Endothelial cell of umbilical vein (primary cell): ENCODE measurements around the gene SKI. TPM values are rescaled to one million over a fixed set of nuclear protein-coding genes. Genes with fewer than 3 reads are reported as not detected.

ENCODE experiments used
- BruUV-seq: library from RNA; stranded (reverse); fragments of 400-500 nt; replicated peaks from 2 replicates; lab custom pipeline; 2021; lab: Mats Ljungman, UMichigan
- CTCF ChIA-PET: fragments of 300-600, 350-600 bp; sonication (Branson Sonifier 250); formaldehyde crosslinking; loops from one replicate; lab custom pipeline; 2021; ENCODE audit warnings: antibody characterized with exemption, inconsistent platforms; lab: Charles Lee
- POLR2A ChIA-PET: fragments of 300-600, 350-600 bp; sonication (Branson Sonifier 250); formaldehyde crosslinking; loops from one replicate; lab custom pipeline; 2021; ENCODE audit warnings: antibody characterized with exemption, inconsistent platforms; lab: Charles Lee
- DNase-seq: peaks from one replicate; pipeline ENCODE4 v3.0.0-alpha.2; 2011; ENCODE audit warnings: low read depth, low spot score
- FAIRE-seq: peaks from 2 replicates; lab custom pipeline; 2011; peaks lifted over from hg19 to GRCh38; lab: Jason Lieb, UNC
- H2AFZ ChIP-seq: 2 replicates; pipeline ENCODE4 v1.6.0; 2012; ENCODE audit warnings: low read depth, low read length, control low read depth, inconsistent platforms
- H3K27ac ChIP-seq: 2 replicates; pipeline ENCODE4 v1.5.1; 2011; ENCODE audit warnings: low read depth, mild to moderate bottlenecking, control low read depth, low read length, moderate library complexity; ENCODE audit not compliant: insufficient read depth
- H3K27me3 ChIP-seq, 2 experiments: 2 replicates each; pipeline versions ENCODE4 v1.6.0 to v1.6.1; 2011; ENCODE audit warnings: low read length in 2 of 2, mixed read lengths in 1 of 2; ENCODE audit not compliant: control insufficient read depth in 2 of 2, insufficient read depth in 2 of 2
- H3K36me3 ChIP-seq, 2 experiments: 2 replicates in 1 of 2; 3 replicates in 1 of 2; pipeline ENCODE4 v1.5.1; 2011; ENCODE audit warnings: low read length in 2 of 2, mild to moderate bottlenecking in 1 of 2, moderate library complexity in 1 of 2; ENCODE audit not compliant: control insufficient read depth in 2 of 2, insufficient read depth in 2 of 2; ENCODE audit errors: extremely low read depth in 1 of 2
- H3K4me1 ChIP-seq: 3 replicates; pipeline ENCODE4 v1.5.1; 2011; ENCODE audit warnings: mild to moderate bottlenecking, low read length; ENCODE audit not compliant: control insufficient read depth, insufficient read depth; ENCODE audit errors: extremely low read depth
- H3K4me2 ChIP-seq: 2 replicates; pipeline ENCODE4 v1.6.1; 2011; ENCODE audit warnings: low read length, control low read depth, mixed read lengths; ENCODE audit not compliant: insufficient read depth
- H3K4me3 ChIP-seq, 3 experiments: fragments of 200-600 bp in 1 of 3; sonication (generic), shearing (Covaris generic) in 1 of 3; replicated peaks in 1 of 3; 2 replicates each; pipeline ENCODE4 v1.5.1; 2011 to 2016; ENCODE audit warnings: control low read depth in 3 of 3, low read length in 3 of 3, mild to moderate bottlenecking in 2 of 3, inconsistent platforms in 1 of 3, low read depth in 1 of 3, moderate library complexity in 1 of 3; ENCODE audit not compliant: insufficient read depth in 1 of 3
- H3K79me2 ChIP-seq: 2 replicates; pipeline ENCODE4 v1.6.0; 2012; ENCODE audit warnings: low read length, inconsistent platforms; ENCODE audit not compliant: control insufficient read depth, insufficient read depth
- H3K9ac ChIP-seq: replicated peaks from 2 replicates; pipeline ENCODE3; 2011; ENCODE audit warnings: low read length, control low read depth; ENCODE audit not compliant: insufficient read depth; ENCODE audit errors: extremely low read depth
- H3K9me1 ChIP-seq: replicated peaks from 3 replicates; pipeline ENCODE4 v1.6.0; 2011; ENCODE audit warnings: mild to moderate bottlenecking, low read length; ENCODE audit not compliant: control insufficient read depth, insufficient read depth; ENCODE audit errors: extremely low read depth
- H3K9me3 ChIP-seq: replicated peaks from 2 replicates; pipeline ENCODE4 v1.5.1; 2012; ENCODE audit warnings: low read length, inconsistent platforms; ENCODE audit not compliant: control insufficient read depth, insufficient read depth
- H4K20me1 ChIP-seq: replicated peaks from 2 replicates; pipeline ENCODE3; 2011; ENCODE audit warnings: mild to moderate bottlenecking, low read length; ENCODE audit not compliant: control insufficient read depth, insufficient read depth; ENCODE audit errors: extremely low read depth
- CTCF ChIP-seq, 2 donors: IDR thresholded peaks; 1 replicate in 1 of 2; 2 replicates in 1 of 2; pipeline ENCODE4 v1.5.1; 2011; ENCODE audit warnings: low read length in 2 of 2, mild to moderate bottlenecking in 2 of 2, moderate library complexity in 2 of 2, control low read depth in 1 of 2, inconsistent platforms in 1 of 2, low read depth in 1 of 2; ENCODE audit not compliant: insufficient read depth in 1 of 2; ENCODE audit errors: extremely low read depth in 1 of 2
- EZH2 ChIP-seq: IDR thresholded peaks from 2 replicates; pipeline ENCODE4 v1.6.1; 2012; ENCODE audit warnings: borderline replicate concordance, low read depth, mild to moderate bottlenecking, moderate library complexity, low read length, inconsistent platforms; ENCODE audit not compliant: severe bottlenecking
- FOS ChIP-seq: IDR thresholded peaks from 2 replicates; pipeline ENCODE4 v1.6.1; 2011; ENCODE audit warnings: mild to moderate bottlenecking, low read length, moderate library complexity, borderline replicate concordance; ENCODE audit not compliant: insufficient read depth
- GATA2 ChIP-seq: IDR thresholded peaks from 2 replicates; pipeline ENCODE4 v1.7.0; 2011; ENCODE audit warnings: low read depth, mild to moderate bottlenecking, moderate library complexity, mixed read lengths, low read length; ENCODE audit not compliant: insufficient read length, insufficient read depth
- JUN ChIP-seq: IDR thresholded peaks from 2 replicates; pipeline ENCODE4 v1.6.1; 2011; ENCODE audit warnings: borderline replicate concordance, low read depth; ENCODE audit not compliant: insufficient read length, insufficient read depth
- MYC ChIP-seq: IDR thresholded peaks from one replicate; pipeline ENCODE4 v1.6.1; 2011; ENCODE audit warnings: mild to moderate bottlenecking, low read depth, low read length
- POLR2A ChIP-seq: IDR thresholded peaks from 2 replicates; pipeline ENCODE4 v1.6.1; 2012; ENCODE audit warnings: low read depth, mild to moderate bottlenecking, control low read depth, low read length
- POLR2AphosphoS5 ChIP-seq: IDR thresholded peaks from 2 replicates; pipeline ENCODE4 v1.6.1; 2012; ENCODE audit warnings: low read depth, mild to moderate bottlenecking, control low read depth, low read length, moderate library complexity; ENCODE audit not compliant: insufficient read depth
- dilution Hi-C: fragments of 300-500 bp; cut with MboI; formaldehyde crosslinking; loops from one replicate; pipeline ENCODE4 v1.15.0; 2019; ENCODE audit warnings: low sequenced_read_pairs; ENCODE audit not compliant: extremely low pct_ligation_motif_present
- intact Hi-C: fragments of 100-400 bp; cut with micrococcal nuclease; formaldehyde crosslinking; loops from one replicate; pipeline ENCODE4 v1.10.0; 2022
- polyA plus RNA-seq, 4 experiments: library from polyadenylated mRNA; depleted of rRNA in 3 of 4; stranded (reverse) in 3 of 4; unstranded in 1 of 4; fragments of >200 nt; gene quantifications; 2 replicates each; pipeline versions ENCODE4 v1.2.1 to v1.2.3, GENCODE V29; 2011 to 2012; ENCODE audit warnings: missing spikeins in 1 of 4
- total RNA-seq: library from RNA; stranded (reverse); gene quantifications from 2 replicates; pipeline ENCODE4 v1.2.3, GENCODE V29; 2021
- TF ChIP-seq, protein P1 (sequence below): IDR thresholded peaks from 2 replicates; pipeline ENCODE4 v1.6.1; 2011; ENCODE audit not compliant: insufficient read depth, insufficient read length

The SKI gene
- total and polyA plus RNA-seq, 2 donors (not counting 3 experiments of a cell fraction or from before 2014, with no cell fraction given) = 11.6 to 80.3 TPM

DNA sequence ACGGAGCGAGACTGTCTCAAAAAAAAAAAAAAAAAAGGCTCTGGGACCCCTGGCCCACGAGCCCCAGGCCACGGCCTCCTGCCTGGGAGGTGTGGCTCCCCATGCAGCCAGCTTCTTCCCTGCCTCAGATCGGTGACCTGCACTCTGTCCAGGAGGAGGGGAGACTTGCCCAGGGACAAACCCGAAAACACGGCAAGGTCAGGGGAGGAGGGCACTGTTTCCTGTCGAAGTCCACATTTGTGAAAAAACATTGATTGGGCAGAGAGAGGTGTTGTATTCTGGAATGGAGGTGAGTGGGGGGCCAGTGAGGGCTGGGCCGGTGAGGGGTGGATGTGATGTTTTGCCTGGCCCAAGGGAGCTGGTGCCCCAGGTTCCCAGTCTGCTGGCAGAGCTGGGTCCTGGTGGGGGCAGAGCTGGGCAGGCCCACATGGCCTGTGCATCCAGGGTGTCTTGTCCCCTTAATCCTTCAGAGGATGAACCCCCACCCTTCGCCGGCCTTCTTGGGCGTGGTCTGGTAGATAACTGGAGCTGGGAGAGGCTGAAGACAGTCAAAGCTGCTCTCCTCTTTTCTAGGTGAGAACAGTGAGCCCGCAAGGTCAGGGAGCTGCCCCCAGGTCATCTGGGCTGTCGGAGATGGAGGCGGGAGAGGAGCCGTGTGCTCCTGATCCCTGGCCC, 21.2 kb upstream of the SKI start:
- peaks cover 30% of the 10 kb centered on the region for H3K4me1 ChIP-seq
- H3K9me3 ChIP-seq = no peaks in the 10 kb centered on the region
- peak overlapping the region; percentile 37 for H2AFZ ChIP-seq
- dilution Hi-C loops (no loop called here), intact Hi-C loops (no loop called here)
- no peaks in the 10 kb centered on the region for H3K79me2 ChIP-seq
- no peak overlapping the region for H3K4me3 ChIP-seq
- no peak overlapping the region for H3K9ac ChIP-seq
- H3K27ac ChIP-seq = peak overlapping the region; percentile 21
- DNase-seq (no peak), FAIRE-seq (no peak)
- ChIA-PET CTCF (interaction anchor here (0.7 to 3.7 kb wide), 6 partner anchors 12 to 175 kb away, joined by 3 to 24 read pairs (median 4); partner anchors contain the start of genes FAAP20 and SKI), POLR2A (interaction anchor here (0.6 kb wide), 1 partner anchor 8 kb away, joined by 6 read pairs; no protein-coding TSS in a partner anchor)
- H3K36me3 ChIP-seq = no peaks in the 10 kb centered on the region
- no peaks in the 10 kb centered on the region for H3K27me3 ChIP-seq
- H4K20me1 ChIP-seq = no peaks in the 10 kb centered on the region
- TF ChIP-seq GATA2 = no peak
- TF ChIP-seq MYC = no peak
- TF ChIP-seq JUN = no peak
- TF ChIP-seq EZH2 = no peak
- TF ChIP-seq POLR2AphosphoS5 = no peak
- TF ChIP-seq POLR2A = no peak
- no peak for TF ChIP-seq CTCF (IDR thresholded peaks at IDR 0.05; ENCODE audit: extremely low read depth in 1 of 2, insufficient read depth in 1 of 2, low read depth in 1 of 2, low read length in 2 of 2)
- TF ChIP-seq, protein P1, sequence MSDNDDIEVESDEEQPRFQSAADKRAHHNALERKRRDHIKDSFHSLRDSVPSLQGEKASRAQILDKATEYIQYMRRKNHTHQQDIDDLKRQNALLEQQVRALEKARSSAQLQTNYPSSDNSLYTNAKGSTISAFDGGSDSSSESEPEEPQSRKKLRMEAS = no peak
- TF ChIP-seq FOS = no peak
- no TSS peak for BruUV-seq
- no peak overlapping the region for H3K4me2 ChIP-seq
- H3K9me1 ChIP-seq = no peaks in the 10 kb centered on the region
